Neural crest cell (in vitro differentiated cells): Measurements from ENCODE around the gene FBXO21. TPM values are rescaled to one million over a fixed set of nuclear protein-coding genes. Genes with fewer than 3 reads are reported as not detected.
A peak's percentile ranks its signal among the peaks of the same experiment; 100 is the strongest.

Source experiments
- DNase-seq: peaks from one replicate; pipeline ENCODE4 v3.0.0; 2021; ENCODE audit warnings: low read depth, mixed read lengths, low spot score
- H3K27ac Mint-ChIP-seq: one replicate; pipeline ENCODE4 v1.8.0; 2021; ENCODE audit warnings: mild to moderate bottlenecking, mixed read lengths; ENCODE audit not compliant: unreplicated experiment
- H3K27me3 Mint-ChIP-seq: 2 replicates; pipeline ENCODE4 v1.8.0; 2021; ENCODE audit warnings: low read depth, mild to moderate bottlenecking, mixed read lengths
- H3K36me3 Mint-ChIP-seq: 2 replicates; pipeline ENCODE4 v1.8.0; 2021; ENCODE audit warnings: low read depth, mild to moderate bottlenecking, mixed read lengths
- H3K4me1 Mint-ChIP-seq: 2 replicates; pipeline ENCODE4 v1.8.0; 2021; ENCODE audit warnings: mixed read lengths
- H3K4me3 Mint-ChIP-seq: one replicate; pipeline ENCODE4 v1.8.0; 2021; ENCODE audit warnings: mild to moderate bottlenecking, mixed read lengths
- H3K9me3 Mint-ChIP-seq: 2 replicates; pipeline ENCODE4 v1.8.0; 2021; ENCODE audit warnings: mixed read lengths
- CTCF ChIP-seq: fragments of 200-600 bp; sonication (generic); conservative IDR thresholded peaks from 2 replicates; pipeline ENCODE4 v1.5.0; 2021; ENCODE audit warnings: antibody characterized with exemption, mild to moderate bottlenecking
- total RNA-seq: library from RNA; stranded (reverse); gene quantifications from 2 replicates; pipeline ENCODE4 v1.2.1, GENCODE V29; 2021

FBXO21 gene
- total RNA-seq, 1 donor from 2014 or later, result 60.3 TPM

- H3K27ac Mint-ChIP-seq, result no peak overlapping the region
- no peak for TF ChIP-seq CTCF
- no peaks in the 10 kb centered on the region for H3K9me3 Mint-ChIP-seq
- H3K4me1 Mint-ChIP-seq, result no peaks in the 10 kb centered on the region
- no peak overlapping the region for H3K4me3 Mint-ChIP-seq
- H3K27me3 Mint-ChIP-seq, result peaks cover 44% of the 10 kb centered on the region
- DNase-seq, result no peak
- H3K36me3 Mint-ChIP-seq, result no peaks in the 10 kb centered on the region
Measured at GRCh38 chr12:117209626-117210025, 19.4 kb upstream of the FBXO21 start.

- Mint-ChIP-seq H3K27me3 (peaks cover 39% of the 10 kb centered on the region), H3K36me3 (no peaks in the 10 kb centered on the region), H3K4me1 (no peaks in the 10 kb centered on the region), H3K9me3 (no peaks in the 10 kb centered on the region), H3K4me3 (no peak overlapping the region), H3K27ac (no peak overlapping the region)
- DNase-seq, result no peak
- no peak for TF ChIP-seq CTCF
Measured at GRCh38 chr12:117208811-117209455, 18.7 kb upstream of the FBXO21 start.

- no peak overlapping the region for H3K4me3 Mint-ChIP-seq
- no peaks in the 10 kb centered on the region for H3K9me3 Mint-ChIP-seq
- H3K4me1 Mint-ChIP-seq, result no peaks in the 10 kb centered on the region
- no peak for TF ChIP-seq CTCF
- DNase-seq, result no peak
- H3K36me3 Mint-ChIP-seq, result no peaks in the 10 kb centered on the region
- H3K27ac Mint-ChIP-seq, result peak overlapping the region; percentile 70
- H3K27me3 Mint-ChIP-seq, result peaks cover 35% of the 10 kb centered on the region
Measured at GRCh38 chr12:117208206-117208605, 17.9 kb upstream of the FBXO21 start.

- Mint-ChIP-seq H3K27ac (peak overlapping the region; percentile 28), H3K27me3 (peaks cover 29% of the 10 kb centered on the region)
Measured at GRCh38 chr12:117207675-117208074, 17.4 kb upstream of the FBXO21 start.

GRCh38 chr12:117202556-117202955, 12.3 kb upstream of the FBXO21 start:
- H3K36me3 Mint-ChIP-seq, result no peaks in the 10 kb centered on the region
- no peak for DNase-seq
- H3K4me3 Mint-ChIP-seq, result no peak overlapping the region

More at GRCh38 chr12:117207675-117208074, 17.4 kb upstream of the FBXO21 start:
- DNase-seq, result no peak
- no peaks in the 10 kb centered on the region for H3K4me1 Mint-ChIP-seq
- no peaks in the 10 kb centered on the region for H3K9me3 Mint-ChIP-seq
- TF ChIP-seq CTCF, result no peak
- H3K36me3 Mint-ChIP-seq, result no peaks in the 10 kb centered on the region
- H3K4me3 Mint-ChIP-seq, result no peak overlapping the region

More at GRCh38 chr12:117202556-117202955, 12.3 kb upstream of the FBXO21 start:
- Mint-ChIP-seq H3K27me3 (peaks cover 16% of the 10 kb centered on the region), H3K9me3 (peaks cover 3% of the 10 kb centered on the region), H3K27ac (no peak overlapping the region), H3K4me1 (no peaks in the 10 kb centered on the region)
- no peak for TF ChIP-seq CTCF
